WTC11 (cell line): ENCODE measurements around the gene DNM1. TPM values are rescaled to one million over a fixed set of nuclear protein-coding genes. Genes with fewer than 3 reads are reported as not detected.

Experiments
- ATAC-seq: fragments of 200-7000 bp; cut with Tn5 transposase; 2 replicates; pipeline ENCODE4 v1.10.0; 2021; ENCODE audit warnings: mild to moderate bottlenecking, moderate library complexity
- CTCF ChIA-PET: fragments of 300-600 bp; sonication (Branson Sonifier 250); formaldehyde crosslinking; loops from one replicate; lab custom pipeline; 2021; ENCODE audit warnings: antibody characterized with exemption; lab: Charles Lee
- POLR2A ChIA-PET: fragments of 350-600 bp; sonication (Branson Sonifier 250); formaldehyde crosslinking; loops from one replicate; lab custom pipeline; 2021; ENCODE audit warnings: antibody characterized with exemption; lab: Charles Lee
- DNase-seq: peaks from one replicate; pipeline ENCODE4 v3.0.0; 2021; ENCODE audit warnings: low spot score
- H3K27ac Mint-ChIP-seq: 2 replicates; pipeline ENCODE4 v1.8.0; 2021; ENCODE audit warnings: mixed read lengths
- H3K27me3 Mint-ChIP-seq: 2 replicates; pipeline ENCODE4 v1.8.0; 2021; ENCODE audit warnings: low read depth, mild to moderate bottlenecking, moderate library complexity, mixed read lengths
- H3K36me3 Mint-ChIP-seq: 2 replicates; pipeline ENCODE4 v1.8.0; 2021; ENCODE audit warnings: mixed read lengths
- H3K4me1 Mint-ChIP-seq: 2 replicates; pipeline ENCODE4 v1.8.0; 2022; ENCODE audit warnings: mixed read lengths
- H3K4me3 Mint-ChIP-seq: 2 replicates; pipeline ENCODE4 v1.8.0; 2021; ENCODE audit warnings: mild to moderate bottlenecking, moderate library complexity, mixed read lengths
- H3K9me3 Mint-ChIP-seq: 2 replicates; pipeline ENCODE4 v1.8.0; 2021; ENCODE audit warnings: mixed read lengths
- AFF4 ChIP-seq: sonication (generic); formaldehyde crosslinking; IDR thresholded peaks from 2 replicates; pipeline ENCODE4 v1.8.1; 2023; ENCODE audit warnings: mild to moderate bottlenecking, missing genetic modification reagents, borderline replicate concordance
- ARID4B ChIP-seq: sonication (generic); formaldehyde crosslinking; IDR thresholded peaks from 2 replicates; pipeline ENCODE4 v1.8.0; 2023; ENCODE audit warnings: missing genetic modification reagents, mild to moderate bottlenecking, borderline replicate concordance
- CREB1 ChIP-seq: sonication (generic); formaldehyde crosslinking; IDR thresholded peaks from 2 replicates; pipeline ENCODE4 v1.8.0; 2023; ENCODE audit warnings: mild to moderate bottlenecking, missing genetic modification reagents
- E2F1 ChIP-seq: sonication (generic); formaldehyde crosslinking; IDR thresholded peaks from 2 replicates; pipeline ENCODE4 v1.8.0; 2022; ENCODE audit warnings: mild to moderate bottlenecking, missing genetic modification reagents
- ERG ChIP-seq: fragments of 250-450 bp; sonication (Bioruptor Pico); IDR thresholded peaks from 2 replicates; pipeline ENCODE4 v1.8.0; 2021; ENCODE audit warnings: mild to moderate bottlenecking
- FOXJ3 ChIP-seq: sonication (generic); formaldehyde crosslinking; IDR thresholded peaks from 2 replicates; pipeline ENCODE4 v1.9.0; 2021; ENCODE audit warnings: missing genetic modification reagents, mild to moderate bottlenecking, borderline replicate concordance
- GABPB1 ChIP-seq: sonication (generic); formaldehyde crosslinking; IDR thresholded peaks from 2 replicates; pipeline ENCODE4 v1.8.1; 2023; ENCODE audit warnings: mild to moderate bottlenecking, missing genetic modification reagents
- HMGA2 ChIP-seq: fragments of 250-450 bp; sonication (Bioruptor Pico); IDR thresholded peaks from 2 replicates; pipeline ENCODE4 v1.4.0; 2021; ENCODE audit warnings: mild to moderate bottlenecking, moderate library complexity
- JAZF1 ChIP-seq: fragments of 250-450 bp; sonication (Bioruptor Pico); IDR thresholded peaks from 2 replicates; pipeline ENCODE4 v1.9.0; 2021; ENCODE audit warnings: moderate library complexity, mild to moderate bottlenecking, inconsistent platforms
- KAT7 ChIP-seq: sonication (generic); formaldehyde crosslinking; IDR thresholded peaks from 2 replicates; pipeline ENCODE4 v1.8.1; 2023; ENCODE audit warnings: missing genetic modification reagents, mild to moderate bottlenecking, borderline replicate concordance
- MXD4 ChIP-seq: fragments of 250-450 bp; sonication (Bioruptor Pico); IDR thresholded peaks from 2 replicates; pipeline ENCODE4 v1.8.0; 2021; ENCODE audit warnings: mild to moderate bottlenecking, moderate library complexity, borderline replicate concordance
- NFYB ChIP-seq: sonication (generic); formaldehyde crosslinking; conservative IDR thresholded peaks from 2 replicates; pipeline ENCODE4 v1.8.0; 2022; ENCODE audit warnings: low read depth, missing genetic modification reagents
- NR1H2 ChIP-seq: sonication (generic); formaldehyde crosslinking; IDR thresholded peaks from 2 replicates; pipeline ENCODE4 v1.9.0; 2021; ENCODE audit warnings: mild to moderate bottlenecking, moderate library complexity, missing genetic modification reagents
- SMAD3 ChIP-seq: sonication (generic); formaldehyde crosslinking; IDR thresholded peaks from 2 replicates; pipeline ENCODE4 v1.8.0; 2022; ENCODE audit warnings: missing genetic modification reagents, mild to moderate bottlenecking, borderline replicate concordance
- TEAD1 ChIP-seq: sonication (generic); formaldehyde crosslinking; IDR thresholded peaks from 2 replicates; pipeline ENCODE4 v1.8.0; 2022; ENCODE audit warnings: mild to moderate bottlenecking, missing genetic modification reagents
- TEAD4 ChIP-seq: sonication (generic); formaldehyde crosslinking; IDR thresholded peaks from 2 replicates; pipeline ENCODE4 v1.8.0; 2022; ENCODE audit warnings: mild to moderate bottlenecking, missing genetic modification reagents
- TP53 ChIP-seq: sonication (generic); formaldehyde crosslinking; IDR thresholded peaks from 2 replicates; pipeline ENCODE4 v1.8.1; 2023; ENCODE audit warnings: mild to moderate bottlenecking, missing genetic modification reagents
- USF2 ChIP-seq: sonication (generic); formaldehyde crosslinking; IDR thresholded peaks from 2 replicates; pipeline ENCODE4 v1.8.1; 2023; ENCODE audit warnings: mild to moderate bottlenecking, missing genetic modification reagents, moderate library complexity
- ZNF138 ChIP-seq: sonication (generic); formaldehyde crosslinking; conservative IDR thresholded peaks from 2 replicates; pipeline ENCODE4 v1.8.1; 2022; ENCODE audit warnings: mild to moderate bottlenecking, moderate library complexity, missing genetic modification reagents
- ZNF281 ChIP-seq: sonication (generic); formaldehyde crosslinking; IDR thresholded peaks from 2 replicates; pipeline ENCODE4 v1.8.0; 2023; ENCODE audit warnings: mild to moderate bottlenecking, missing genetic modification reagents
- total RNA-seq: library from RNA; stranded (reverse); gene quantifications from 3 replicates; pipeline ENCODE4 v1.2.3, GENCODE V29; 2021

Gene DNM1
- total RNA-seq, 1 experiment from 2014 or later: 79.0 TPM

GRCh38 chr9:128163523-128164306 is 39.5 kb upstream of the DNM1 start (continued):
- no peak for TF ChIP-seq USF2 (CRISPR knock-in tag)
- no peak for TF ChIP-seq GABPB1 (CRISPR knock-in tag)
- no peak for TF ChIP-seq AFF4
- no peak for TF ChIP-seq JAZF1 (CRISPR knock-in tag)
- TF ChIP-seq KAT7 (CRISPR knock-in tag): no peak
- TF ChIP-seq FOXJ3: no peak
- no peak for TF ChIP-seq TEAD4 (CRISPR knock-in tag)
- TF ChIP-seq TP53: no peak

- Mint-ChIP-seq H3K4me3 (no peak overlapping the region), H3K9me3 (no peaks in the 10 kb centered on the region), H3K4me1 (peaks cover 5% of the 10 kb centered on the region), H3K27ac (no peak overlapping the region), H3K27me3 (no peaks in the 10 kb centered on the region), H3K36me3 (peaks cover 28% of the 10 kb centered on the region)
- POLR2A ChIA-PET: no interaction called here
- ATAC-seq (no peak), DNase-seq (no peak)
- CTCF ChIA-PET: interaction anchor here (2.1 kb wide), 1 partner anchor 40 kb away, joined by 7 read pairs; no protein-coding TSS in a partner anchor
- TF ChIP-seq E2F1 (no peak), CREB1 (no peak), ZNF138 (CRISPR knock-in tag) (no peak), ZNF281 (CRISPR knock-in tag) (no peak), NFYB (CRISPR knock-in tag) (no peak), FOXJ3 (no peak), NR1H2 (CRISPR knock-in tag) (no peak), TEAD1 (CRISPR knock-in tag) (no peak), ARID4B (CRISPR knock-in tag) (no peak), HMGA2 (CRISPR knock-in tag) (no peak), KAT7 (CRISPR knock-in tag) (no peak), SMAD3 (no peak), MXD4 (no peak), ERG (CRISPR knock-in tag) (no peak)
Observed at GRCh38 chr9:128164307-128164885, 38.8 kb upstream of the DNM1 start.
